MCF 10A (cell line): Measurements from ENCODE around the gene ZFP90. TPM values are rescaled to one million over a fixed set of nuclear protein-coding genes. Genes with fewer than 3 reads are reported as not detected.
"Not testable (repeated sequence)": the region's sequence is repeated elsewhere in the genome, so short reads cannot be mapped to it uniquely, and the experiment has no call there.

ENCODE experiments used
- BruUV-seq: library from RNA; stranded (reverse); fragments of 400-500 nt; replicated peaks from 2 replicates; lab custom pipeline; 2021; lab: Mats Ljungman, UMichigan
- CTCF ChIA-PET: fragments of 300-600 bp; sonication (Branson Sonifier 250); formaldehyde crosslinking; extraction: SDS; loops from one replicate; lab custom pipeline; 2021; ENCODE audit warnings: antibody characterized with exemption, inconsistent platforms; lab: Yijun Ruan, JAX
- POLR2A ChIA-PET: fragments of 300-600, 350-650 bp; sonication (Branson Sonifier 250); formaldehyde crosslinking; extraction: SDS; loops from one replicate; lab custom pipeline; 2020; ENCODE audit warnings: antibody characterized with exemption, inconsistent platforms; lab: Yijun Ruan, JAX
- DNase-seq: peaks from one replicate; pipeline ENCODE4 v3.0.0-alpha.2; 2018; ENCODE audit not compliant: unreplicated experiment
- H3K27ac Mint-ChIP-seq: one replicate; pipeline ENCODE4 v1.8.0; 2022; ENCODE audit warnings: mild to moderate bottlenecking, low read depth, mixed read lengths; ENCODE audit not compliant: unreplicated experiment
- H3K27me3 Mint-ChIP-seq: one replicate; pipeline ENCODE4 v1.8.0; 2022; ENCODE audit warnings: mixed read lengths; ENCODE audit not compliant: insufficient read depth, unreplicated experiment
- H3K36me3 Mint-ChIP-seq: one replicate; pipeline ENCODE4 v1.8.0; 2022; ENCODE audit warnings: mild to moderate bottlenecking, moderate library complexity, mixed read lengths; ENCODE audit not compliant: insufficient read depth, unreplicated experiment
- H3K4me1 Mint-ChIP-seq: one replicate; pipeline ENCODE4 v1.8.0; 2022; ENCODE audit warnings: mixed read lengths; ENCODE audit not compliant: insufficient read depth, unreplicated experiment
- H3K4me3 Mint-ChIP-seq: one replicate; pipeline ENCODE4 v1.8.0; 2022; ENCODE audit warnings: mild to moderate bottlenecking, moderate library complexity, mixed read lengths; ENCODE audit not compliant: unreplicated experiment
- H3K9me3 Mint-ChIP-seq: one replicate; pipeline ENCODE4 v1.8.0; 2022; ENCODE audit warnings: mixed read lengths; ENCODE audit not compliant: unreplicated experiment
- CTCF ChIP-seq: fragments of 200-600 bp; IDR thresholded peaks from one replicate; pipeline ENCODE4 v1.8.0; 2022; ENCODE audit warnings: antibody characterized with exemption, mild to moderate bottlenecking; ENCODE audit not compliant: unreplicated experiment
- intact Hi-C: fragments of 100-400 bp; cut with micrococcal nuclease; formaldehyde crosslinking; loops from 2 replicates; pipeline ENCODE4 v1.14.1; 2022
- total RNA-seq: library from RNA; stranded (reverse); gene quantifications from 2 replicates; pipeline ENCODE4 v1.2.3, GENCODE V29; 2022

ZFP90 gene
- total RNA-seq, 1 experiment from 2014 or later, result 25.5 TPM

GRCh38 chr16:68553186-68553585 is 14.1 kb downstream of the ZFP90 start:
- Mint-ChIP-seq H3K4me1 (no peaks in the 10 kb centered on the region), H3K36me3 (peaks cover 60% of the 10 kb centered on the region), H3K4me3 (no peak overlapping the region), H3K27ac (no peak overlapping the region), H3K27me3 (no peaks in the 10 kb centered on the region), H3K9me3 (peaks cover 33% of the 10 kb centered on the region)
- DNase-seq, result no peak
- CTCF ChIA-PET, result no interaction called here
- no TSS peak for BruUV-seq
- POLR2A ChIA-PET, result no interaction called here
- intact Hi-C loops, result no loop called here
- TF ChIP-seq CTCF, result no peak

GRCh38 chr16:68560341-68560740 is 21.2 kb downstream of the ZFP90 start:
- Mint-ChIP-seq H3K9me3 (peaks cover 37% of the 10 kb centered on the region), H3K36me3 (peaks cover 79% of the 10 kb centered on the region)
- H3K4me3 Mint-ChIP-seq, intact Hi-C loops, DNase-seq, H3K27ac Mint-ChIP-seq, H3K4me1 Mint-ChIP-seq, H3K27me3 Mint-ChIP-seq, CTCF ChIA-PET, BruUV-seq: not testable (repeated sequence)
- POLR2A ChIA-PET, result interaction anchor here (0.7 kb wide), 1 partner anchor 14 kb away, joined by 3 read pairs; no protein-coding TSS in a partner anchor

GRCh38 chr16:68563631-68564381 is 24.7 kb downstream of the ZFP90 start:
- no TSS peak for BruUV-seq
- Mint-ChIP-seq H3K36me3 (peaks cover 62% of the 10 kb centered on the region), H3K27me3 (no peaks in the 10 kb centered on the region), H3K4me1 (no peaks in the 10 kb centered on the region), H3K9me3 (peaks cover 21% of the 10 kb centered on the region), H3K27ac (no peak overlapping the region), H3K4me3 (no peak overlapping the region)
- POLR2A ChIA-PET, result interaction anchor here (0.6 to 1.2 kb wide), 2 partner anchors 13 to 34 kb away, joined by 3 to 5 read pairs; no protein-coding TSS in a partner anchor
- CTCF ChIA-PET, result interaction anchor here (0.6 to 0.7 kb wide), 2 partner anchors 36 to 42 kb away, joined by 3 read pairs; no protein-coding TSS in a partner anchor
- TF ChIP-seq CTCF, result no peak
- DNase-seq, result peak; percentile 10
- intact Hi-C loops, result no loop called here

GRCh38 chr16:68564382-68564985 is 25.4 kb downstream of the ZFP90 start:
- POLR2A ChIA-PET, result interaction anchor here (0.6 to 1.2 kb wide), 2 partner anchors 14 to 35 kb away, joined by 3 to 5 read pairs; no protein-coding TSS in a partner anchor
- BruUV-seq, result no TSS peak
- no peak for TF ChIP-seq CTCF
- Mint-ChIP-seq H3K4me3 (no peak overlapping the region), H3K4me1 (no peaks in the 10 kb centered on the region), H3K27me3 (no peaks in the 10 kb centered on the region), H3K36me3 (peaks cover 60% of the 10 kb centered on the region), H3K27ac (no peak overlapping the region), H3K9me3 (peaks cover 17% of the 10 kb centered on the region)
- DNase-seq, result peak; percentile 13
- intact Hi-C loops, result no loop called here
- CTCF ChIA-PET, result interaction anchor here (0.7 to 1.0 kb wide), 2 partner anchors 26 to 43 kb away, joined by 3 to 5 read pairs; no protein-coding TSS in a partner anchor
